Stimulated activated naive B cell treated with anti-CD40 and anti-IgM and Interleukin-4, amounts not matched to agents 10 μg/mL and 1 μg/mL and 100 μg/mL, for 72 hours (primary cell): Measurements from ENCODE around the gene IGFBP4.

Experiments used
- ATAC-seq, 2 donors: fragments of 150-1000 bp; cut with Tn5 transposase; replicated peaks; 2 replicates each; pipeline ENCODE4 v1.10.0; 2021; ENCODE audit warnings: moderate library complexity in 1 of 2
- DNase-seq: peaks from one replicate; pipeline ENCODE4 v3.0.0; 2021
- H3K27ac Mint-ChIP-seq: one replicate; pipeline ENCODE4 v1.8.0; 2022; ENCODE audit warnings: mild to moderate bottlenecking, mixed read lengths
- H3K27me3 Mint-ChIP-seq, 2 donors: one replicate each; pipeline ENCODE4 v1.8.0; 2022; ENCODE audit warnings: mixed read lengths in 2 of 2
- H3K36me3 Mint-ChIP-seq, 2 donors: one replicate each; pipeline ENCODE4 v1.8.0; 2022; ENCODE audit warnings: mixed read lengths in 2 of 2, mild to moderate bottlenecking in 1 of 2
- H3K4me1 Mint-ChIP-seq, 2 donors: one replicate each; pipeline ENCODE4 v1.8.0; 2022; ENCODE audit warnings: mixed read lengths in 2 of 2, mild to moderate bottlenecking in 1 of 2
- H3K4me3 Mint-ChIP-seq, 2 donors: one replicate each; pipeline ENCODE4 v1.8.0; 2022; ENCODE audit warnings: mild to moderate bottlenecking in 2 of 2, mixed read lengths in 2 of 2, moderate library complexity in 1 of 2
- H3K9me3 Mint-ChIP-seq, 2 donors: one replicate each; pipeline ENCODE4 v1.8.0; 2022; ENCODE audit warnings: mixed read lengths in 2 of 2, mild to moderate bottlenecking in 1 of 2

The IGFBP4 gene

GRCh38 chr17:40480501-40481003 lies 37.3 kb downstream of the IGFBP4 start:
- Mint-ChIP-seq H3K27me3 (no peaks in the 10 kb centered on the region), H3K36me3 (no peaks in the 10 kb centered on the region), H3K9me3 (no peaks in the 10 kb centered on the region), H3K4me1 (peaks cover 37 to 67% of the 10 kb centered on the region in 2 donors), H3K4me3 (peak overlapping the region; percentile 30 to 40), H3K27ac (peak overlapping the region; percentile 87)
- ATAC-seq (peak; percentile 85 to 91), DNase-seq (peak; percentile 53)

DNA sequence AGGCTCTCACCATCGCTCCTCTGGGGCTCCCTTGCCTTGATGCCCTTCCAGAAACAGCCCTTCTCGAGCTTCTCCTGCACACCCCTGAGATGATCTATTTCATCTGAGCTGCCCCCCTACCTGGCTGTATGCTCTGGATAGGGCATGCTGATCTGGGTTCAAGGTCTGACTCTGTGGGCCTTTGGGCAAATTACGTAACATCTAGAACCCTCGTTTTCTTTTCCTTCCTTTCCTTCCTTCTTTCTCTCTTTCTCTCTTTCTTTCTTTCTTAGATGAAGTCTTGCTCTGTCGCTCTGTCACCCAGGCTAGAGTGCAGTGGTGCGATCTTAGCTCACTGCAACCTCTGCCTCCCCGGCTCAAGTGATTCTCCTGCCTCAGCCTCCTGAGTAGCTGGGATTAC lies 37.9 kb downstream of the IGFBP4 start:
- Mint-ChIP-seq H3K27me3 (no peaks in the 10 kb centered on the region), H3K36me3 (no peaks in the 10 kb centered on the region), H3K4me1 (peaks cover 38 to 63% of the 10 kb centered on the region in 2 donors), H3K4me3 (peak overlapping the region; percentile 51 to 62), H3K27ac (peak overlapping the region; percentile 59), H3K9me3 (no peaks in the 10 kb centered on the region)
- DNase-seq (no peak), ATAC-seq (no peak)

DNA sequence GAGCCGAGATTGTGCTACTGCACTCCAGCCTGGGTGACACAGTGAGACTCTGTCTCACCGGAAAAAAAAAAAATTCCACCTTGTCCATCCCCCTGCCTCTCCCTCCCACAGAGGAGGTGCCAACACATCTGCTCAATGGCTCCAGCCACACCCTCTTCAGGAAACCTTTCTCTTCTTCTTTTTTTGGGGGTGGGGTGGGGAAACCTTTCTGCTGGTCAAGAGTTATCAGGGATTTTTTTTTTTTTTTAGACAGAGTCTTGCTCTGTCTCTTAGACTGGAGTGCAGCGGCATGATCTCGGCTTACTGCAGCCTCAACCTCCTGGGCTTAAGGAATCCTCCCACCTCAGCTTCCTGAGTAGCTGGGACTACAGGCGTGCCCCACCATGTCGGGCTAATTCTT lies 39.5 kb downstream of the IGFBP4 start:
- peak overlapping the region; percentile 57 for H3K27ac Mint-ChIP-seq
- H3K4me3 Mint-ChIP-seq, result no peak overlapping the region
- H3K27me3 Mint-ChIP-seq, result no peaks in the 10 kb centered on the region
- no peak for DNase-seq
- ATAC-seq, result no peak
- no peaks in the 10 kb centered on the region for H3K9me3 Mint-ChIP-seq
- H3K4me1 Mint-ChIP-seq, result peaks cover 34 to 49% of the 10 kb centered on the region in 2 donors
- no peaks in the 10 kb centered on the region for H3K36me3 Mint-ChIP-seq

- no peaks in the 10 kb centered on the region for H3K9me3 Mint-ChIP-seq
- H3K4me1 Mint-ChIP-seq, result peaks cover 34 to 51% of the 10 kb centered on the region in 2 donors
- DNase-seq, result no peak
- no peaks in the 10 kb centered on the region for H3K27me3 Mint-ChIP-seq
- no peak for ATAC-seq
- no peak overlapping the region for H3K4me3 Mint-ChIP-seq
- H3K36me3 Mint-ChIP-seq, result no peaks in the 10 kb centered on the region
- no peak overlapping the region for H3K27ac Mint-ChIP-seq
These were observed 40.4 kb downstream of the IGFBP4 start for GRCh38 chr17:40483679-40484078.

DNA sequence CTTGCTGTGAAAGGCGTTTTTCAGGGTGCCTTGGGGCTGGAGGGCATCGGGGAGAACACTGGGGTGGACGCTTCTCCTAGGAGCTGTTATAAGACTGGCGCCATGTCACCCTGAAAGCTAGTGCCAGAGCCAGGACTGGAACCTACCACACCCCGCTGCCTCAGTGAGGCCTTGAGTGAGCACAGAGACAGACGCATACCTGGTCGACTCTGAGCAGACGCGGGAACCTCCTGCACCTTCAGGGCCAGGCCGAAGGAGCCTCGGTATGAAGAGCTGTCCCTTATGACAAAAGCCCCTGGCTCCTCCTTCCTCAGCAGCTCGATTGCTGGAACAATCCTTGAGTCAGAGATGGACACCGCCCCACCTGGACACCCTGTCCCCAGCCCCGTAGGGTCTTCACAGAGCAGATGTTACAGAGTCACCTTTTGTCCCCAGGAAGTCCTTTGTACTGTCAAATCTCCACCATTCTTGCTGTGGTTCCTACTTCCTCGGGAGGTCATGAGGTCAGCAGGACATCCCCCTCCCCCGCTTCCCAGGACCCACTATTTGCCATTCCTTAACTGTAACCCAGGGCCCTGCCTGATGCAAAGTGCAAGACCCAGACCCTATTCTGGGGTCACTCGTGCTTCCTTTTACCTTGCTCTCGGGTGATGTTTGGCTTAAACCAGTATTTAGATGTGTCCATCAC lies 41.2 kb downstream of the IGFBP4 start:
- Mint-ChIP-seq H3K36me3 (no peaks in the 10 kb centered on the region), H3K27me3 (no peaks in the 10 kb centered on the region), H3K4me3 (no peak overlapping the region), H3K9me3 (no peaks in the 10 kb centered on the region), H3K4me1 (peaks cover 31 to 50% of the 10 kb centered on the region in 2 donors), H3K27ac (no peak overlapping the region)
- ATAC-seq, result no peak
- no peak for DNase-seq

GRCh38 chr17:40484973-40485530 lies 41.8 kb downstream of the IGFBP4 start:
- Mint-ChIP-seq H3K9me3 (no peaks in the 10 kb centered on the region), H3K4me3 (no peak overlapping the region), H3K36me3 (no peaks in the 10 kb centered on the region), H3K27ac (no peak overlapping the region), H3K27me3 (no peaks in the 10 kb centered on the region), H3K4me1 (peaks cover 28 to 50% of the 10 kb centered on the region in 2 donors)
- ATAC-seq (no peak), DNase-seq (no peak)

DNA sequence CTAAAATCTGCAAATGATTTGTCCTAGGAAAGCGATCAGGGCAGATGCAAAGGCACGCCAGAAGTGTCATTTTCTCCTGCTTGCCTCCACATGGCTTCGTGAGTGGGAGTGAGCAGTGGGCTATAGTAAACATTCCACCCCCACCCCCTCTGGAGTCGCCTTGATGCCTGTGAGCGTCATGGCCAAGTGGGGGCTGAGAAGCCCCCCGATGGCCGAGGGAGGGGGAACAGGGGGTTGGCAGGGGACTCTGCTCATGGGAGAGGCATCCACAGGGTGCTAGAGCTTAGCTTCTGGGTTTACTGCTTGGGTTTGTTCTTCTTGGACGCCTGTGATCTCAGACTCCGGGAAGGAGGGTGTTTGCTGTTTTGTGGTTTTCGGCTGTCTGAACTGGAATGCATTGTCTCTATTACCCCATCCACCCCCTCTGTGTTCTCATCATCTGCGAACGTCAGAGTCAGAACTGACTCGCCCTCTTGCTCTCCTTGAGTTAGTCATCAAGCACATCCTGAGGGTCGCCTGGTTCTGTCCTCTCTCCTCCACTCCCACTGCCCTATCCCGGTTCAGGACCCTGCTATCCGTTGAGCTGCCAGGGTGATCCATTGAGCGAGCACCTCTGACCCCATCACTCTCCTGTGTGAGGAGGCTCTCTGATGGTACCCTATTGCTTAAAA lies 42.7 kb downstream of the IGFBP4 start:
- DNase-seq, result no peak
- H3K27me3 Mint-ChIP-seq, result no peaks in the 10 kb centered on the region
- no peak overlapping the region for H3K4me3 Mint-ChIP-seq
- ATAC-seq, result no peak
- peaks cover 30 to 50% of the 10 kb centered on the region in 2 donors for H3K4me1 Mint-ChIP-seq
- no peak overlapping the region for H3K27ac Mint-ChIP-seq
- no peaks in the 10 kb centered on the region for H3K36me3 Mint-ChIP-seq
- H3K9me3 Mint-ChIP-seq, result no peaks in the 10 kb centered on the region

- ATAC-seq (no peak), DNase-seq (no peak)
- H3K4me3 Mint-ChIP-seq, result no peak overlapping the region
- H3K36me3 Mint-ChIP-seq, result no peaks in the 10 kb centered on the region
- H3K4me1 Mint-ChIP-seq, result peaks cover 33 to 50% of the 10 kb centered on the region in 2 donors
- H3K27ac Mint-ChIP-seq, result peak overlapping the region; percentile 80
- H3K27me3 Mint-ChIP-seq, result no peaks in the 10 kb centered on the region
- no peaks in the 10 kb centered on the region for H3K9me3 Mint-ChIP-seq
These were observed 43.5 kb downstream of the IGFBP4 start for GRCh38 chr17:40486522-40487370.

DNA sequence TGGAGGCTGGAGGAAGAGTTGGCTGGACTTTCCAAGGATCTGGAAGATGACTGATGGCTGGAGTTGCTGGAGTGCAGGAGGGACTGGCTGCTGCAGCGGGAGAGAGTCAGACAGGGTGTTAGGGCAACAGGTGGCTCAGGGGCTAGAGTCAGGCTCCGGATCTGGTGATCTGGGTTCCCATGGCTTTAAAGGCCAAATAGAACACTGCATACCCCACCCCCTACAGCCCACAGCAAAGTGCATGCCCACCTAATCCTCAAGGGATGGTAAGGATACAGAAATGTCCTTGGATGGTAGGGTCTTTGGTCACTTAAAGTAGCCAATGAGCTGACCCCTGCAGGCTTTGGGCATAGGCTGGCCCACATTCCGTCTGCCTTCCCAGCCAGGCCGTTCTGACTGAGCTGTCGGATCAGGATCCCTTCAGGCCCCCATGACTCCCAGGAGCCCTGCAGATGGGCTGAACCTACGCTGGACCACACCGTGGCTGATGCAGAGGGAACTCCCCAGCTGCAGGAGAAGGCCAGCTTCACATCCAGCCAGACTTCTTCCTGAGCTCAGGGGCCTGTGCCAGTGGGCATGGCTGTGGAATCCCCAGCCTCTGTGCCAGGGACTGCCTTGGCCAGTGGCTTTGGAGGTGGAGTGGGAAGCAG lies 44.2 kb downstream of the IGFBP4 start:
- H3K4me3 Mint-ChIP-seq, result no peak overlapping the region
- DNase-seq (no peak), ATAC-seq (no peak)
- no peaks in the 10 kb centered on the region for H3K36me3 Mint-ChIP-seq
- no peaks in the 10 kb centered on the region for H3K27me3 Mint-ChIP-seq
- peaks cover 31 to 44% of the 10 kb centered on the region in 2 donors for H3K4me1 Mint-ChIP-seq
- H3K9me3 Mint-ChIP-seq, result no peaks in the 10 kb centered on the region
- peak overlapping the region; percentile 80 for H3K27ac Mint-ChIP-seq

GRCh38 chr17:40490289-40490853 lies 47.1 kb downstream of the IGFBP4 start:
- Mint-ChIP-seq H3K36me3 (no peaks in the 10 kb centered on the region), H3K27me3 (no peaks in the 10 kb centered on the region), H3K4me3 (no peak overlapping the region), H3K27ac (peak overlapping the region; percentile 16), H3K4me1 (peaks cover 27 to 35% of the 10 kb centered on the region in 2 donors), H3K9me3 (no peaks in the 10 kb centered on the region)
- peak; percentile 36 to 44 for ATAC-seq
- no peak for DNase-seq

- Mint-ChIP-seq H3K4me3 (no peak overlapping the region), H3K9me3 (no peaks in the 10 kb centered on the region), H3K4me1 (peaks cover 27 to 35% of the 10 kb centered on the region in 2 donors), H3K27me3 (no peaks in the 10 kb centered on the region), H3K36me3 (no peaks in the 10 kb centered on the region), H3K27ac (no peak overlapping the region)
- DNase-seq (no peak), ATAC-seq (no peak)
These were observed 47.7 kb downstream of the IGFBP4 start for GRCh38 chr17:40490982-40491381.

DNA sequence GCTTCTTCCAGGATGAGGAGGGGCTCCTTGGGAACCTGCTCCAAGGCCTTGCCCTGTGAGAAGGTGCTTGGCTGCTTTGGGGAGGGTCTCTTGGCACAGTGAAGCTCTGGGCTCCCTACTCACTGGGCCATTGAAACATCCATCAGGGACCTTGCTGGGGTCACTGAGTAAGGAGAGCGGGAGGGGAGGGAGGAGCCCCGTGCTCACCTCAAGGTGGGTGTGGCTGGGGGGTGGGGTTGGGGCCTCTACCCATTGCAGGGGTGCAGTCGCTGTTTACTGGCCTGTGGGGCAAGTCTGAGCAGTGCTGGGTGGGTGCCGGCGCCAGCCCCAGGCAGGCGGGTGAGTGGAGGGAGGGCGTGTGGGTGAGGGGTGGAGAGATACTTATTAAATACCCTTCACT lies 48.2 kb downstream of the IGFBP4 start:
- DNase-seq (no peak), ATAC-seq (no peak)
- Mint-ChIP-seq H3K36me3 (no peaks in the 10 kb centered on the region), H3K27me3 (no peaks in the 10 kb centered on the region), H3K4me3 (no peak overlapping the region), H3K27ac (no peak overlapping the region), H3K9me3 (no peaks in the 10 kb centered on the region), H3K4me1 (peaks cover 24 to 35% of the 10 kb centered on the region in 2 donors)

DNA sequence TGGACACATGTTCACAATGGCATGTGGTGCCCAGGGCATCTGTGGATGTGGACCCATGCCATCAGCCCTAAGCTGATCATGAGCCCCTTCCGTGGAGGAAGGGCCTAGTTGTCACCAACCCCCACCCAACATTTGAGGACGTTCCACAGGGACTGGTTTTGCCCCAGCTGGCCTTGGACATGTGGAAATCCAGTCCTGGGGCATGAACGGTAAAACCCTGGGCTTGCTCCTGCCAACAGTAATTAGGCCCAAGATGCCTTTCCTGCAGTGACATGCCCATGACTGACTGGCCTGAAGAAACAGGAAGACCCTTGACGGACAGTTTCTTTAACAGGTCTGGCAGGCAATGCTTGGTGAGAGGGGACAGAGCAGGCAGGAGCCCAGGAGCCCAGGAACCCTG lies 50.4 kb downstream of the IGFBP4 start:
- Mint-ChIP-seq H3K4me3 (no peak overlapping the region), H3K36me3 (no peaks in the 10 kb centered on the region), H3K27ac (no peak overlapping the region), H3K9me3 (no peaks in the 10 kb centered on the region), H3K4me1 (peaks cover 23 to 35% of the 10 kb centered on the region in 2 donors), H3K27me3 (peaks cover 7 to 9% of the 10 kb centered on the region in 2 donors)
- ATAC-seq (no peak), DNase-seq (no peak)
